DND-41 (cell line): ENCODE results near the gene GRIK2.

ENCODE experiments used
- EZH2 ChIP-seq: IDR thresholded peaks from 3 replicates; pipeline ENCODE4 v1.6.1; 2012; ENCODE audit warnings: borderline replicate concordance, low read depth, mild to moderate bottlenecking, moderate library complexity, low read length, inconsistent platforms; ENCODE audit not compliant: severe bottlenecking
- TF ChIP-seq, protein P1 (sequence below): IDR thresholded peaks from 2 replicates; pipeline ENCODE4 v1.5.1; 2012; ENCODE audit warnings: borderline replicate concordance, low read length, moderate library complexity, mild to moderate bottlenecking; ENCODE audit not compliant: poor library complexity, severe bottlenecking; ENCODE audit errors: extremely low read depth

- TF ChIP-seq, protein P1, sequence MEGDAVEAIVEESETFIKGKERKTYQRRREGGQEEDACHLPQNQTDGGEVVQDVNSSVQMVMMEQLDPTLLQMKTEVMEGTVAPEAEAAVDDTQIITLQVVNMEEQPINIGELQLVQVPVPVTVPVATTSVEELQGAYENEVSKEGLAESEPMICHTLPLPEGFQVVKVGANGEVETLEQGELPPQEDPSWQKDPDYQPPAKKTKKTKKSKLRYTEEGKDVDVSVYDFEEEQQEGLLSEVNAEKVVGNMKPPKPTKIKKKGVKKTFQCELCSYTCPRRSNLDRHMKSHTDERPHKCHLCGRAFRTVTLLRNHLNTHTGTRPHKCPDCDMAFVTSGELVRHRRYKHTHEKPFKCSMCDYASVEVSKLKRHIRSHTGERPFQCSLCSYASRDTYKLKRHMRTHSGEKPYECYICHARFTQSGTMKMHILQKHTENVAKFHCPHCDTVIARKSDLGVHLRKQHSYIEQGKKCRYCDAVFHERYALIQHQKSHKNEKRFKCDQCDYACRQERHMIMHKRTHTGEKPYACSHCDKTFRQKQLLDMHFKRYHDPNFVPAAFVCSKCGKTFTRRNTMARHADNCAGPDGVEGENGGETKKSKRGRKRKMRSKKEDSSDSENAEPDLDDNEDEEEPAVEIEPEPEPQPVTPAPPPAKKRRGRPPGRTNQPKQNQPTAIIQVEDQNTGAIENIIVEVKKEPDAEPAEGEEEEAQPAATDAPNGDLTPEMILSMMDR: no peak
- no peak for TF ChIP-seq EZH2
Observed at GRCh38 chr6:101783287-101783686, 389.8 kb downstream of the GRIK2 start.
